ENCODE measurements around the gene PPP1R37. TPM values are rescaled to one million over a fixed set of nuclear protein-coding genes. Genes with fewer than 3 reads are reported as not detected.

PPP1R37 gene
- total and polyA plus RNA-seq, 2 of the 13 experiments (the other 11 are each of a cell fraction or from before 2014, with no cell fraction given): 9.0 to 14.3 TPM

- TF ChIP-seq PCBP2 (optimal IDR thresholded peaks at IDR 0.05; ENCODE audit: low read depth, low read length, poor library complexity, severe bottlenecking): no peak
- TF ChIP-seq ELF3 (CRISPR knock-in tag; IDR thresholded peaks at IDR 0.05): peak; percentile 58; the same call in 1 of the 2 replicates
- TF ChIP-seq ELF4 (CRISPR knock-in tag; IDR thresholded peaks at IDR 0.05; ENCODE audit: borderline replicate concordance): peak; percentile 87; the same call in 1 of the 2 replicates
- TF ChIP-seq PBX2 (CRISPR knock-in tag; IDR thresholded peaks at IDR 0.05): peak; percentile 63
- no peak for TF ChIP-seq MED13 (CRISPR knock-in tag; IDR thresholded peaks at IDR 0.05)
- peak; percentile 68; the same call in 1 of the 2 replicates for TF ChIP-seq FOXC1 (CRISPR knock-in tag; IDR thresholded peaks at IDR 0.05; ENCODE audit: borderline replicate concordance)
- no peak for TF ChIP-seq BRF2 (CRISPR knock-in tag; IDR thresholded peaks at IDR 0.05)
- TF ChIP-seq ZKSCAN5 (CRISPR knock-in tag; IDR thresholded peaks at IDR 0.05): no peak
- TF ChIP-seq MXD1 (CRISPR knock-in tag; IDR thresholded peaks at IDR 0.05): peak; percentile 30; the same call in 1 of the 2 replicates
- peak; percentile 50; the same call in 1 of the 2 replicates for TF ChIP-seq KMT2A (CRISPR knock-in tag; IDR thresholded peaks at IDR 0.05)
- 0 out of 2 replicates have a peak, but pooled peaks have one; percentile 39 for TF ChIP-seq TFDP2 (CRISPR knock-in tag; IDR thresholded peaks at IDR 0.05)
- 0 out of 2 replicates have a peak, but pooled peaks have one; percentile 81 for TF ChIP-seq KLF12 (CRISPR knock-in tag; IDR thresholded peaks at IDR 0.05; ENCODE audit: borderline replicate concordance)
- TF ChIP-seq ZNF367 (CRISPR knock-in tag; IDR thresholded peaks at IDR 0.05; ENCODE audit: borderline replicate concordance): no peak
- 0 out of 2 replicates have a peak, but pooled peaks have one; percentile 18 for TF ChIP-seq ZC3H13 (CRISPR knock-in tag; IDR thresholded peaks at IDR 0.05)
- peak; percentile 82 for TF ChIP-seq GMEB1 (CRISPR knock-in tag; IDR thresholded peaks at IDR 0.05; ENCODE audit: borderline replicate concordance)
- peak; percentile 43; the same call in 1 of the 2 replicates for TF ChIP-seq ZNF33B (CRISPR knock-in tag; IDR thresholded peaks at IDR 0.05)
- 0 out of 2 replicates have a peak, but pooled peaks have one; percentile 44 for TF ChIP-seq THAP7 (CRISPR knock-in tag; IDR thresholded peaks at IDR 0.05)
- no peak for TF ChIP-seq IRF1 (CRISPR knock-in tag; IDR thresholded peaks at IDR 0.05; ENCODE audit: low read depth)
- TF ChIP-seq RNF2 (conservative IDR thresholded peaks at IDR 0.05; ENCODE audit: low read depth): 0 out of 2 replicates have a peak, but pooled peaks have one; percentile 18
- TF ChIP-seq SNAPC2 (CRISPR knock-in tag; IDR thresholded peaks at IDR 0.05): no peak
These were observed 85.5 kb downstream of the PPP1R37 start, which contains the start of gene BLOC1S3 (continued) for GRCh38 chr19:45178262-45179071.

All from HepG2 (cell line).